HG02973 (cell line): Measurements from ENCODE around the gene SLC6A2.
"Not testable (repeated sequence)": the region's sequence is repeated elsewhere in the genome, so short reads cannot be mapped to it uniquely, and the experiment has no call there.

Experiments
- ATAC-seq: cut with Tn5 transposase; IDR thresholded peaks from one replicate; pipeline ENCODE4 v1.9.1; 2021; ENCODE audit warnings: moderate library complexity; ENCODE audit not compliant: unreplicated experiment

Gene SLC6A2

DNA sequence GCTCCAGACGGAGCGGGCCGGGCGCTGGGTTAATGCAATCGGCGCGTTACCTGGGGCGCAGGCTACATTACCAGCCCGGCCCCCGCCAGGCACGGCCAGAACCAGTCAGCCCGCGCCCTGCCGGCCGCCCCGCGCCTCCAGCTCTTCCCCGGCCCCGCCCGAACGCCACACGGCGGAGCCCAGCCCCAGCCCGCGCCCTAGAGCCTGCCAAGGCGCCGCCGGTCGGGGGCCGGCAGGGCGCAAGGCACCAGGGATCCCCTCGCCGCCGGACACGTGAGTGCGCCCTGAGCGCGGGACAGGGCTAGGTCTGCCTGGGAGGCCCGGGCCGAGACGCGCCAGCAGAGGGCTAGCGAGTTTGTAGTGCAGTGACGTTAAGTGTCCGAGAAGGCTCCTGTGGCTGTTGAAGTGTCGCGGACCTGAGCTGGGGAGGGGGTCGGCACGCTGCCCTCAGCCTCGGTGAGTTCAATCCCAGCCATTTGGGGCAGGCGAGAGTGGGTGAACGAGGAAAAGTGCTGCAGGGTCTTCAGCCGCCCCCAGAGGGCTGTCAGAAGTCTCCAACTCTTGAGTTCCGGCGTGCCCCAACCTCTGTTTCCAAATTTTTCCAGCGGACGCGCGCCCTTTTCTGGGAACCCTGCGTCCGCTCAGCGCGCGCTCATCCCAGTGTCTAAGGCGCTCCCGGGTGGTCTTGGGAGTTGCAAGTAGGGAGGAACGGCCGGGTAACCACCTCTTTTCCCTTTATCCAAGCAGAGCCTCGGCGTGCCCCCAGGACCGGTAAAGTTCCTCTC is at the start of gene SLC6A2:
Gene SLC6A2 (plus strand): TSS at position 92 of the 785 bp plus-strand sequence. CDS start 707 bp downstream, outside the sequence.
- ATAC-seq = no peak

DNA sequence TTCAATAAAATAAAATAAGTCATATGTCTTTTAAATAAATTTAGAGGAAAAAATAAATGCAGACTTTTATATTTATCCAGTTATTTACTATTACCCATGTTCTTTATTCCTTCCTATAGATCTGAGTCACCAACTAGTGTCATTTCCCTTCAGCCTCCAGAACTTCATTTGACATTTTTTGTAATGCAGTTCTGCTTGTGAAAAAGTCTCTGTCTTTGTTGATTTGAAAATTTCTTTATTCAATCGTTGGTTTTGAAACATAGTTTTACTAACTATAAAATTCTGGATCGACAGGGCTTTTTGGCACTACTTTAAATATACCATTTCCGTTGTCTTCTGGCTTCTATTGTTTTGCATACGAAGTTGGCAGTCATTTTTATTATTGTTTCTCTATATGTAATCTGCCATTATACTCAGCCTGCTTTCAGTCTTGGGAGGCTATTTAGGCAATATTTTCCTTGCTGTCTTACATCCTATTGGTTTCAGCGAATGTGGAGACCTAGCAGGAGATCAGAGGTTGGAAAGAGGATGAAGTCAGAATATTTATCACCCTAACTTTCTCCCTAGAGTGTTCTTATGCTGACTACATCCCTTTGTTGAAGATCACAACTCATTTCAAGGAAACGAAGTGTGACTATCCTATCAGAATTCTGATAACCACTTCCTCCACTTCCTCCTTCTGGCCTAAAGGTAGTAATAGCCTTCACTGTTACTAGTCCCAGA is 42.0 kb upstream of the SLC6A2 start:
- ATAC-seq = no peak

DNA sequence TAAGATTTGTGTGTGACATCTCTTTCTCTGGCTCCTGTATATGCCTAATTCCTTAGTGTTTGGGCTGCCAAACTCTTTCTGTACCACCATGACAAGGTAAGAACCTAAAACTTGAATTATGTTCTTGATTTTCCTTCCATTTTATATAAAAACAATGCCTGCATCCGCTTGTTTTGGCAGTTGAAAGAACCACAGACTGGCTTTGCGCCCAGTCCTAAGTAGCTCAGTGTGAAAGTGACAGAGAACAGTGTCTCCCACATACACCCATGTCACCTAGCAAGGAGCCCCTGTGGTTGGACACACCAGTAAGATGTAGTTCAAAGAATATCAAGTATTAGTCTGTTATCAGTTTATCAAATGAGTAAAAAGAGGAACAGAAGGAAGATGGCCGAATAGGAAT is 40.7 kb upstream of the SLC6A2 start:
- no peak for ATAC-seq

DNA sequence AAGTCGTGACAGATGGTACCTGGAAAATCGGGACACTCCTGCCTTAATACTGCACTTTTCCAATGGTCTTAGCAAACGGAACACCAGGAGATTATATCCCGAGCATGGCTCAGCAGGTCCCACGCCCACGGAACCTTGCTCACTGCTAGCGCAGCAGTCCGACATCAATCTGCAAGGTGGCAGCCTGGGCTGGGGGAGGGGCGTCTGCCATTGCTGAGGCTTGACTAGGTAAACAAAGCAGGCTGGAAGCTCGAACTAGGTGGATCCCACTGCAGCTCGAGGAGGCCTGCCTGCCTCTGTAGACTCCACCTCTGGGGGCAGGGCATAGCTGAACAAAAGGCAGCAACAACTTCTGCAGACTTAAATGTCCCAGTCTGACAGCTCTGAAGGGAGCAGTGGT is 40.1 kb upstream of the SLC6A2 start:
- not testable (repeated sequence) for ATAC-seq

DNA sequence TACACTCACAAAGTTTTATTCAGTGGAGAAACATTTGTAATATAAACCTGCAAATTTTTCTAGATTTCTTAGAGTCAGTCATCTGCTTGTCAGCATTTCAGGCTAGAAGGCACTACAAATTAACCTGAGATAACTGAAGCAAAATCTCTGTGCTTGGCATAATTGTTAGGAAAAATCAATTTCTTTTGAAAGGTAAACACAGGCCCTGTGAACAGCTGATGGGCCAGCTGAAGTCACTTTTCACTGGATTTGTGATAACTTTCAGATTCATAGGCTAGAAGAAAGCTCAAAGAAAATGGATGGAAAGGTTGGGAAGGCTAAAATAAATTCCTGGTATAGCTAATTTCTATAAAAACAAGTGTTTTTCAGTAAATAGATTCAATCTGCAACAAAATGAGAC is 34.0 kb upstream of the SLC6A2 start:
- ATAC-seq = no peak

DNA sequence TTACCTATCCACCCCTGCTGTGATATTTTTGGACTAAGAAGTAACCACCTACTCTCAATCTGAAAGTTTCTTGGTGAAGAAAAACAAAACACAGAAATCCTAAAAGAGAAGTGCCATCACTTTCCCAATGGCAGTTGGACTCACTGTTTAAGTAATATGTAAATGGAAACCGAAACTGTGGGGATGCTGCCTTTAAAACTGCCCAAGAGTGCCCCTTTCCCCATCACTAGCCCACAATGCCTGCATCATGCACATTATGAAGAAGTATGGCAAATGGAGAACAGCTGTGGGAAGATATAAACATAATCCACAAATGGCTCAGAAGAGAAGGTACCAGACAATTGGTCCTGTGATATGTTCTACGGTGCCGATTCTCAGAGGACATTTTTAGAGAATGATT is 33.5 kb upstream of the SLC6A2 start:
- ATAC-seq = no peak

DNA sequence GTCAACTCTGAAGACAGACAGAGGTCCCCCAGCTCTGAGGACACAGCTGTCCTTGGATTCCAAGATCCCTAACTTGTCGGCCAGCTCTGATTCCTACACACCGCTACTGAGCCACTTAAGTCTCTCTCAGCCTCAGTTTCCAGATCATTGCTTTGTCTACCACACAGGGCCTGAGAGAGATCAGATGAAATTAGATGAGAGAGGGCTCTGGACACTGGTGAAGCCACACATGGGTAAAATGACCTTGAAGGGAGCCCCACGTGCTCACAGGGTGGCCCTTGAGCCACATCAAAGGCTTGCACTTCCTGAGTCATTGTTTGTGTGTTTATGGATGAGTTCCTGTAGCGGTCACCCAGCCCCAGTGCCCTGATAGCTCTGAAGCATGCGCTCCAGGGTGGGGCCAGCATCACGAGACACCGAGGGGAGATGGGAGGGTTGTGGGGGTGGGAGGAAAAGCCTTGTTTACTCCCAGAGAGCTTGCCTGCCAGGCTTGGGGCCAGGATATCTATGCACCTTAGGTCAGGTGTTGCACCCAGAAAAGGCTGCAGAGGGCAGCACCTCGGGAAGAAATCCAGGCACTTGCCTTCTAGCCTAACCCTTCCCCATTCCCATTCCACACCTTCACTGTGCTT is 32.7 kb upstream of the SLC6A2 start:
- ATAC-seq = no peak

DNA sequence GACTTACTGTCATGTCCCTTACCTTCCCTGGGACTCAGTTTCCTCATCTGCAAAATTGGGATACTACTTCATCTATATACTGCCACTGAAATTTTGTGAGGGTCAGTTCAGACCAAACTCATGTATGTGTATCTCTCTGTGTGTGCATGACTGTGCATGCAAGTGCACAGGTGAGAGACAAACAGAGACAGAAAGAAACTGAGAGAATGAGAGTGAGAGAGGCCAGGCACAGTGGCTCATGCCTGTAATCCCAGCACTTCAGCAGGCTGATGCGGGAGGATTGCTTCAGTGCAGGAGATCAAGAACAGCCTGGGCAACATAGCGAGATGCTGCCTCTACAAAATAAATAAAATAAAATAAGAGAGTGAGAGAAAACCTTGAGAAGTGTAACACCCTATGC is 32.1 kb upstream of the SLC6A2 start:
- no peak for ATAC-seq

DNA sequence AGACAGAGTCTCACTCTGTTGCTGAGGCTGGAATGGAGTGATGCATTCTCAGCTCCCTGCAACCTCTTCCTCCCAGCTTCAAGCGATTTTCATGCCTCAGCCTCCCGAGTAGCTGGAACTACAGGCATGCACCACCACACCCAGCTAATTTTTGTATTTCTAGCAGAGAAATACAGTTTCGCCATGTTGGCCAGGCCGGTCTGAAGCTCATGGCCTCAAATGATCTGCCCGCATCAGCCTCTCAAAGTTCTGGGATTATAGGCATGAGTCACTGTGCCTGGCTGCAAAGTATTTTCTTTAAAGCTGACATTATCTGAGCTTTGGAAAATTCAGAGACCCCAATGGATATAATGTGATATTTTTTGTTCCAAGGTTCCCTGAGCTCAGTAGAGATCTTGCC is 31.1 kb upstream of the SLC6A2 start:
- ATAC-seq = no peak

DNA sequence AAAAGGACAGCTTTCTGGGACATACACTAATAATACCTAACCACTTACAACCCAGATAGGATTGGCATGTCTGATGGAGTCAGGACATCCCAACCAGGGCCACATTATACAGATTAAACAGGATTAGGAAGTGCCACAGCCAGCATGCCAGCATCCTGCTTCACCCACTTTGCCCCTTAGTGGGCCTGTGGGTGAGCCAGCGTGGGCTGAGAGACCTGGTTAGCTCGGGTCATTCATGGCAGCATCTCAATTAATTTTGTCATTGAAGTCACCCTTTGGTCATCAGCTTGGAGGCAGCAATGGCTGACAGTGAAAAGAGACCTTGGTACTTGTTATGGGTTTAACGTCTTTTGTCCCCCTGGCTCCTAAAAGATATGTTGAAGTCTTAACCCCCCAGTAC is 29.9 kb upstream of the SLC6A2 start:
- ATAC-seq = no peak

DNA sequence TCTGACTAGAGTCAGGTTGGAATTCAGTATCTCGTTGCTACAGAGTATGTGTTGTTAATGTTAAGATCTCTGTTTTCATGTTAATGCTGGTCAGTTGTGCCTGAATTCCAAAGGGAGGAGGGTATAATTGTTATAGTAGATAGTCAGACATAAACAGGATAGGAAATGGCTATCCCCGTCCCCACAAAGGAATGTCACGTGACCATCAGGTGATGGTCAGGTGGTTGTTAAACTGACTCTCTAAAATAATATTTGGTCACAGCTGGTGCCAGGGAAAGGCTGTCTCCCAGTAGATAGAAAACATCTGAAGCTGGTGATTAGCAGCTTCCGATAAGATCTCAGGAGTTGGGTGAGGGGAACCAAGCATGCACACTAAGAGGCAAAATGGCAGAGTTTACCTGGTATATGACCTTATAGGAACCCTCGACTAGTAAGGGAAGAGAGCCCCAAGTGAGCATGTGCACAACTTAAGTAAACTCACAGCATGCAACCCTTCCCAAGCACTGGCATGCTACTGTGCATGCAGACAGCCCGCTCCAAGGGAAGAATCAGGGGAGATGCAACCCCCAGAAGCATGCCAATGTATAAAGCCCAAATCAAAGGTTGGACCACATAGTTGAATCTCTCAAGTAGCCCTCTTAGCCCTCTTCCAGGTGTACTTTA is 27.4 kb upstream of the SLC6A2 start:
- no peak for ATAC-seq

DNA sequence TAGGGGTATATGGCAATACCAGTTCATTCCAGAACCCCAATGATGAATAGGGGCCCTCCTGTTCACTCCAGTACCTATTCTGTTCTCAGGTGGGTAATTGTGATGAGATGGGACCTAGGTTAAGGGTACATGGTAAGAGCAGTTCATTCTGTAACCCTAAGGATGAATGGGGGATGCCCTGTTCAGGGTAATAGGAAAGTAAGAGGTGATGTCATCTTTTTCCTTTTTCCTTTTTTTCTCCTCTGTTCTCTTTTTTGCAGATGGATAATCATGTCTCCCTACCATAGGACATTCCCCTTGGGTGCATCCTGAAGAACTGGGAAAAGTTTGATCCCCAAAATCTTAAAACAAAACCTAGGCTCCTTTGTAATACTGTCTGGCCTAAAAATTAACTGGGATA is 25.0 kb upstream of the SLC6A2 start:
- ATAC-seq = no peak

DNA sequence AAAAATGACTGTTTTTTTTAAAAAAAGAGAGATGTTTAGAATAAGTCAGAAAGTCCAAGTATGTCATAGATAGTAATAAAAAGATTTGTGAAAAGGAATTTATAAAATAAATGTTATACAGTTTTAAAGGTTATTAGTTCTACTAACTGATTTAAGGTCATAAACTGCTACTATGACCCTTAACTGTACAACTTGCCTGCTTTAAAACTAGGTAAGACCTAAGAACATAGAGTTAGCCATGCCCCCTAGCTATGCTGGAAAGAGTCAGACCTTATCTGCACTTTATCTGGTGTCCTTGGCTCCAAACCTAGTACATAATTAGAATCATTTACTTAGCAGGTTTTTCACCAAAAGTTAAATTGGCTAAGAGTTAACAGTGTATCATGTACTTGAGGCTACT is 23.5 kb upstream of the SLC6A2 start:
- ATAC-seq = no peak

DNA sequence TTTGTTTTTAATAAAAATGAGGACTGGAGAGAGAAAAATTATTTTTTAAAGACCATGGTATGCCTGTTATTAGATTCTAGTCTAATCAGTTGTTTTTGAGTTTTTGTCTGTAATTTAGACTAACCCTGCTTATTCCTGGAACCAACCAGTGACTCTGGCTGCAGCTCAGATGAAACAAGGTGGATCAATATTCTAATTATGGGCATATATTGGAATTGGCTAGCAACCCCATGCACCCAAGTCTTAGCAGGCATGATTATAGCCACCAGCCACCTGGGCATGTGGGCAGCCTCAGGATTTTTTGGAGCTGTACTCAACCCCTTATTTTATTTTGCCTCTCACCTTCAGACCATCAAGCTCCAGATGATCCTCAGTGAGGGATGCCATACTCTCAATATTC is 21.6 kb upstream of the SLC6A2 start:
- ATAC-seq = no peak

DNA sequence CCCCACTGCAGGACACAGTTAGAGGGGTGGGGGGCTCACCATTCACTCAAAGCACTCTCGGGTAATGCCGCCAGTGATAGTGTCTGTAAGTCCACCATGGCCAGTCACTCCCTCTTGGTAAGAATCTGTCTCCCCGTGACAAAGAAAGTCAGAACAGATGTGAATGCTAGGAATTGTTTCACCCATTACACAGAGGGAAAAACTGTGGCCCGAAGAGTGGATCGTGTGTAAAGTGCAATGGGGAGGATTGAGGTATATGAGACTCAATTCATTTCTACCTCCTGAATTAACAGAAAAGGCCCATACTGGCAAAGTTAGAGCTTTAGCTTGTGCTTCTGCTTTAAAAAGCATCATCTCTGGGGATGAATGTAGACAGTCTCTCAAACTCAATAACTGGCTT is 17.5 kb upstream of the SLC6A2 start:
- no peak for ATAC-seq

DNA sequence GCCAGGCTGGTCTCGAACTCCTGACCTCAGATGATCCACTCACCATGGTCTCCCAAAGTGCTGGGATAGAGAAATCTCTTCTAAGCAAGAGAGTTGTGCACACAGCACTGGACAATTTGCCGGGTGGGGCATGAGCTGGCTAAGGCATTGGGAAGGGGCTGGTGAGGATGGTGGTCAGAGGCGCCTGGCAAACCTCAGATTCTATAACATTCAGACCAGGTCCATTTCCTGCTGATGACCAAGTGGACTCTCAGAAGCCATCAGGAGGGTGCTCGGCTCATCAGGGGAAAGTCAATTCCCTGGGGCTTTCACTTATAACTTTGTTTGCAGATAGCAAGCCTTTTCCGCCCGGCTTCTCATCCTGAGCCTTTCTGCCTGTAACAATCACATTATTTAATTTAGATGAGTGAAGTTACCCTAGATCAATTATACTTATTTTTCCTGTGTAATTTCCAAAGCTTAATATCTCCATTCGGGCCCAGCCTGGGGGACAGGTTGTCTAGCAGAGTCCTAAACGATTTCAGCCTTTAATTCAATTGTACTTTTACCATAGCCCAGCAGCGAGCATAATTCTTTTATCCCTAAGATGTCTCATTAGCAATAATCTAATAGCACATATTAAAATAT is 15.0 kb upstream of the SLC6A2 start:
- ATAC-seq = no peak

DNA sequence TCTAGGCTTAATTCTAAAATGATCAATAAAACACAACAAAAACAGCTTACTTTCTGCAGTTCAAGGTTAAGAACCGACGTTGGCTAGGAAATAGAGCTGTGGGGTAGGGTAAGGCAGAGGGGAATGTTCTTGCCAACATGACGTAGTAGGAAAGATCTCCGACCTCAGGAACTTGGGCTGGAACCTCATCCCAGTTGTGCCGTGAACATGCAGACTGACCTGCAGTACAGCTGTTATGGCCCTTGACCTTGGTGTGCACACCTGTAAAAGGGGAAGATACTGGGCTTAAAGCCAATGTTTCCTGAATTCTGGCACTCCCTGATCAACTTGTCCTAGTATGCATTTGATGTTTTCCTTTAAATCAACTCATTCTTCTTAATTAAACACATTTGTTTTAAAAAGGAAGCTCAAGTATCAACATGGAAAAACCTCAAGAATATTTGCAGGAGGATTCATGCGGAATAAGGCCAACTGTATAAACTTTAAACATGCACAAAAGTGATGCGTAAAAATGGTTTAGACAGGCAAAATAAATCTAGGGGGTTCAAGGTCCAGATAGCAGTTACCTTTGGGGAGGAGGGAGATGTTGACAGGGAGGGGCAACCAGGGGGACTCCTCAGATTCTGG is 14.2 kb upstream of the SLC6A2 start:
- no peak for ATAC-seq

DNA sequence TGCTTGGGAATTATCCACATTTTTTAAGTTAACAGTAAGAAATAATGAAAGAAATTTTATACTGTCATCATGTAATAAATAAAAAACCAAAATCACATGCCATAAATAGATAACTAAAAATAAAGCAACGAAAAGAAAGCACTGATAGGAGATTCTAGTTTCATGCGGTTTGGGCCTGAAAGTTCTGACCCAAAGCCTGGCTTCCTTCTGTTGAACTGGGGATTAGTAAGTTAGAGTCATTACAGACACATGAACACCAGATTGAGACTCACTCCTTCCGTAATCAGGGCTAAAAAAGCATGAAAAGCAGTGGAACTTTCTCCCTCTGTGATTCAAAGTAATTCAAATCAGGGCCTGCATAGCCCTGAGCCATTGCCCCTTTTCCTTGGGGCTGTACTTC is 13.2 kb upstream of the SLC6A2 start:
- ATAC-seq = no peak

DNA sequence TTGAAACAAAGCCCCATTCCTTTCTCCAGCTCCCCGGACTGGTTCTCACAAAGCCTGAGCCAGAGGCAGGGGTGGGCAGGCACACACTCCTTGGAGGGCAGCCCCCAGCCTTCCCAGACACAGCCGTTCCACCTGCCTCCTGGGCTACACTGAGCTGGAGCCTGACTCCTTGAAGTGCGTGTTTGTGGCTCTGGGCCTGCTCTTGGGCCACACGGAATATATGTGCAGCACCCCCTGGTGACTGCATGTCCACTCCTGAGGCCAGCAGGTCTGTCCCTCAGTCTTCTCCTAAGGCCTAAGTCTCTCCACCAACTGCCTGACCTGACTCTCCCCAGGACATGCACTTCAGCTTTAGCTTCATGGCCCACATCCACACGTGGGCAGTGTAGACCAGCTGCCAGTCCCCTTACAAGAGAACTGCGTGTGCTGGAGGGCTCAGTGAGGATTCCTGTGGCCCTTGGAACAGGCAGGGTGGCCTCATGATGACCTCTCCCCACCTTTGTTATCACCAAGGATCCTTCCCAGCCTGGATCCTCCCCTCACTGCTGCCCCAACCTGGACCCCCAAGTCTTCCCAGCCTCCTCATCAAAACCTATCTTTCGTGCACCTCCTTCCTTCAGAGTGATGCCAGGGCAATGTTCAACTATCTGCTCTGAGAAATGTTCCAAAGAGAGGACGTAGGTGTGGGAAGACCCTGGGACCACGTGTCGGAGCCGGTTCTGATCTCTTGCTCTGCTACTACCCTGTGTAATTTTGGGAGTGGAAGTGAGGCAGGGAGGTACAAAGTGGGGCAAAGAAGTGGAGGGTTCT is 12.4 kb upstream of the SLC6A2 start:
- no peak for ATAC-seq

DNA sequence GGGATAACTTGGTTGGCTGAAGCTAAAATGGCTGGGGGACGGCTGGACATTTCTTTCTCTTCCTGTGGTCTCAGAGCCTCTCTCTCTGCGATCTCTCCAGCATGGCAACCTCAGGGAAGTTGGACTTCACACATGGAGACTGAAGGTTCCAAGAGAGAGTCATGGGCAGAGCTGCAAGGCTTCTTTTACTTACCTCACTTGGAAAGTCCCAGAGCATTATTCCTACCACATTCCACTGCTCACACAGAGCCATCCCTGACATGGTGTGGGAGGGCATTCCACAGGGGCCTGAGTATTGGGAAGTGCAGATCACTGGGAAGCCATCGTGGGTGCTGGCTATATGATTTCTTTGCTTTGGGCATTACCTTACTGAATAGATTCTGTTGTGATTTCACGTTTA is 9.8 kb upstream of the SLC6A2 start:
- ATAC-seq = no peak
